Measurements from ENCODE around the gene OTUD3. TPM values are rescaled to one million over a fixed set of nuclear protein-coding genes. Genes with fewer than 3 reads are reported as not detected.

The OTUD3 gene
- total and polyA plus RNA-seq, 2 experiments from 2014 or later: 3.0 to 9.3 TPM

DNA sequence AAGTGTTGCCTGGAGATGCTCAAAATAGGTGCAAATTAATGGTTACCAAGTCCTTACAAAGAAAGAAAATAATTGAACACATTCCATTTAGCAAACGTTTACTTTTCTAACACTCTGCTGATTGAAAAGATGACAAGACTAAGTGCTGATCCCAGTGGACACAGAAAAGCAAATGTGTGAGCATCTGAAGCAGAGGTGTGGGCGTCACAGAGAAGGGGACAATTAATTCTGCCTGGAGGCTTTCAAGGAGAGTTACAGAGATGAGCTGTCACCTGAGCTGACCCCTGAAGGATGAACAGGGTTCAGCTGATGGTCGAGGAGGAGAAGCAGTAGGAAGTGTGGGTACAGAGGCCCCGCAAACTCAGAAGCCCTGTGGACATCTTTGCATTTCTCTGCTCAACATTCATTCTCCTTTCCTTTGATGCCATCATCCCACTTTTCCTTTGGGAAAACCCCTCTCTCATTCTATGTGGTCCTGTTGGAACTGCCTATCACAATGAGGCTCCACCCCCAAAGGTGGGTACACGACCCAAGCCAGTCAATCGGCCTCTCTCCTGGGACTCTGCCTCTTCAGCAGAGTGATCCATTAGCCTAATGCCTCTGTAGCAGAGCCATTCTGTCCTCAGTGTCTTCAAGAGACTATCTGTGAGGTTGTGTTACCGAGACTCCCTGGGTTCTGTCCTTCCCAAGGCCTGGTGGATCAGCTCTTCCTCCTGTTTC is 58.5 kb downstream of the OTUD3 start:
- H3K27me3 ChIP-seq: no peaks in the 10 kb centered on the region
- WGBS (ENCODE audit: low lambda C conversion rate, missing lambda C conversion rate): 74% methylated on average over 7 of the region's 7 CpGs
- H3K9me3 ChIP-seq (ENCODE audit: low read depth): no peaks in the 10 kb centered on the region
- peaks cover 4% of the 10 kb centered on the region for H3K4me1 ChIP-seq (ENCODE audit: insufficient read depth)
- H4K20me1 ChIP-seq (ENCODE audit: insufficient read depth, poor library complexity, severe bottlenecking): no peaks in the 10 kb centered on the region
- TF ChIP-seq EZH2 (IDR thresholded peaks at IDR 0.05; ENCODE audit: borderline replicate concordance): no peak
- TF ChIP-seq, protein P1, sequence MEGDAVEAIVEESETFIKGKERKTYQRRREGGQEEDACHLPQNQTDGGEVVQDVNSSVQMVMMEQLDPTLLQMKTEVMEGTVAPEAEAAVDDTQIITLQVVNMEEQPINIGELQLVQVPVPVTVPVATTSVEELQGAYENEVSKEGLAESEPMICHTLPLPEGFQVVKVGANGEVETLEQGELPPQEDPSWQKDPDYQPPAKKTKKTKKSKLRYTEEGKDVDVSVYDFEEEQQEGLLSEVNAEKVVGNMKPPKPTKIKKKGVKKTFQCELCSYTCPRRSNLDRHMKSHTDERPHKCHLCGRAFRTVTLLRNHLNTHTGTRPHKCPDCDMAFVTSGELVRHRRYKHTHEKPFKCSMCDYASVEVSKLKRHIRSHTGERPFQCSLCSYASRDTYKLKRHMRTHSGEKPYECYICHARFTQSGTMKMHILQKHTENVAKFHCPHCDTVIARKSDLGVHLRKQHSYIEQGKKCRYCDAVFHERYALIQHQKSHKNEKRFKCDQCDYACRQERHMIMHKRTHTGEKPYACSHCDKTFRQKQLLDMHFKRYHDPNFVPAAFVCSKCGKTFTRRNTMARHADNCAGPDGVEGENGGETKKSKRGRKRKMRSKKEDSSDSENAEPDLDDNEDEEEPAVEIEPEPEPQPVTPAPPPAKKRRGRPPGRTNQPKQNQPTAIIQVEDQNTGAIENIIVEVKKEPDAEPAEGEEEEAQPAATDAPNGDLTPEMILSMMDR (IDR thresholded peaks at IDR 0.05; ENCODE audit: poor library complexity): no peak
- TF ChIP-seq EZH2phosphoT487 (IDR thresholded peaks at IDR 0.05; ENCODE audit: low read depth, severe bottlenecking, unreplicated experiment): no peak
- H3K4me3 ChIP-seq: no peak overlapping the region
- DNase-seq (ENCODE audit: low spot score): no peak
- no peak overlapping the region for H2AFZ ChIP-seq
- no peaks in the 10 kb centered on the region for H3K79me2 ChIP-seq
- no peaks in the 10 kb centered on the region for H3K9me2 ChIP-seq (replicated peaks; ENCODE audit: insufficient read depth)
- H3K4me2 ChIP-seq: no peak overlapping the region
- no peak overlapping the region for H3K27ac ChIP-seq
- H3K36me3 ChIP-seq (replicated peaks; ENCODE audit: insufficient read depth, low read depth): no peaks in the 10 kb centered on the region

DNA sequence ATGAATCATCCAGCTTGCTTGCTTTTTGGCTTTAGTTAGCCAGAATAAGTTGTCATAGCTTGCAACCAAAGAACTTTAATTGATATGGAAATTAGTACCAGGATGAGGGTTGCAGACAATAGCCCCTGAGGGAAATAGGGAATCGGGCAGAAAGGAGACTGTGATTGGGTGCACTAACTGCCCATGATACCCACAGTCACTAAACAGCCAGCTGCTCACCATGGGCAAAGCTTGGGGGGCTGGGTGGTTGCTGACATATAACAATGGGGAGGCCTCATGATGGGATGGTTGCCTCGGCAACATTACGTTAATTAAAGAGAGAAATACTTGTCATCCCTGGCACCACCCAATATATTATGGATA is 59.0 kb downstream of the OTUD3 start:
- no peak for TF ChIP-seq EZH2phosphoT487 (IDR thresholded peaks at IDR 0.05; ENCODE audit: low read depth, severe bottlenecking, unreplicated experiment)
- TF ChIP-seq EZH2 (IDR thresholded peaks at IDR 0.05; ENCODE audit: borderline replicate concordance): no peak
- Histone ChIP-seq H3K9me3 (ENCODE audit: low read depth) (no peaks in the 10 kb centered on the region), H3K9me2 (replicated peaks; ENCODE audit: insufficient read depth) (no peaks in the 10 kb centered on the region), H3K27me3 (no peaks in the 10 kb centered on the region), H3K27ac (no peak overlapping the region), H2AFZ (no peak overlapping the region), H3K79me2 (no peaks in the 10 kb centered on the region), H3K36me3 (replicated peaks; ENCODE audit: insufficient read depth, low read depth) (no peaks in the 10 kb centered on the region), H3K4me3 (no peak overlapping the region), H3K4me2 (no peak overlapping the region), H4K20me1 (ENCODE audit: insufficient read depth, poor library complexity, severe bottlenecking) (no peaks in the 10 kb centered on the region), H3K4me1 (ENCODE audit: insufficient read depth) (peaks cover 7% of the 10 kb centered on the region)
- no peak for DNase-seq (ENCODE audit: low spot score)
- WGBS (ENCODE audit: low lambda C conversion rate, missing lambda C conversion rate): 97% methylated on average over 3 of the region's 3 CpGs

DNA sequence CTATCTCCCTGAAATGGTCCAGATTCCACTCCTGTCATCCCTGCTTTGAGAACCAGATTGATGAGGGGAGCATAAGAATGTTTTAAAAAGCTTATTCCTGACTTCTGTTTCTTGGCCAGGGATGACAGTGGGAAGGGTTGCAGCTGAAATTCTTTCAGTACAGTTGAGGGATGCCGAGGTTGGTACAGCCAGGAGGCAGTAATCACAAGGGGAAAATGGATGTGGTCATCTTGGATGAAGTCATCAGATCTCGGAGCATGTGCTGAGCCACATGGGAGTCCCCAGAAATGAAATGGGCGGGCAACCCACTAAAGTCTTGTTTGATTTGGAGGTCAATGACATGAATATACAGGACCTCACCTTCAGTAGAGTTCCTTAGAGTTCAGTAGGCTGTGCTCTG is 59.9 kb downstream of the OTUD3 start:
- Histone ChIP-seq H3K9me3 (ENCODE audit: low read depth) (no peaks in the 10 kb centered on the region), H4K20me1 (ENCODE audit: insufficient read depth, poor library complexity, severe bottlenecking) (no peaks in the 10 kb centered on the region), H3K4me3 (no peak overlapping the region), H3K4me2 (no peak overlapping the region), H3K9me2 (replicated peaks; ENCODE audit: insufficient read depth) (no peaks in the 10 kb centered on the region), H2AFZ (no peak overlapping the region), H3K36me3 (replicated peaks; ENCODE audit: insufficient read depth, low read depth) (no peaks in the 10 kb centered on the region), H3K79me2 (no peaks in the 10 kb centered on the region), H3K27ac (peak overlapping the region; percentile 37), H3K4me1 (ENCODE audit: insufficient read depth) (peaks cover 7% of the 10 kb centered on the region), H3K27me3 (no peaks in the 10 kb centered on the region)
- DNase-seq (ENCODE audit: low spot score): peak; percentile 40
- WGBS (ENCODE audit: low lambda C conversion rate, missing lambda C conversion rate): 66% methylated on average over 3 of the region's 3 CpGs
- TF ChIP-seq EZH2 (IDR thresholded peaks at IDR 0.05; ENCODE audit: borderline replicate concordance): no peak
- TF ChIP-seq EZH2phosphoT487 (IDR thresholded peaks at IDR 0.05; ENCODE audit: low read depth, severe bottlenecking, unreplicated experiment): no peak
- TF ChIP-seq, protein P1 (IDR thresholded peaks at IDR 0.05; ENCODE audit: poor library complexity): no peak

DNA sequence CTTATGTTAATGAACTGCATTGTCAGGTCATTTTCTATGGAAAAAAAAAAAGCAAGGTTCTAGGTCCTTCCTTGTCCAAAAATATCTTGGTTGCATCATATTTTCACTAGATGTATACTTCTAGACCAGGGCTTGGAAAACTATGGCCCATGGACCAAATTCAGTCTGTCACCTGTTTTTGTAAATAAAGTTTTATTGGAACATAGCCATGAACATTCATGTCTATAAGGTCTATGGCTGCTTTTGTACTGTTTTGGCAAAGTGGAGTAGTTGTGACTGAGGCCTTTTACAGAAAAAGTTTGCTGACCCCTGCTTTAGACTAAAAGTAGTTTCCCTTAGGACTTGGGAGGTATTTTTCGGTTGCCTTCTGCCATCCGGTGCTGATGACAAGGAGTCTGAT is 60.5 kb downstream of the OTUD3 start:
- Histone ChIP-seq H3K4me2 (no peak overlapping the region), H3K27ac (peak overlapping the region; percentile 37), H4K20me1 (ENCODE audit: insufficient read depth, poor library complexity, severe bottlenecking) (no peaks in the 10 kb centered on the region), H3K4me3 (no peak overlapping the region), H3K4me1 (ENCODE audit: insufficient read depth) (peaks cover 7% of the 10 kb centered on the region), H3K9me2 (replicated peaks; ENCODE audit: insufficient read depth) (no peaks in the 10 kb centered on the region), H3K36me3 (replicated peaks; ENCODE audit: insufficient read depth, low read depth) (no peaks in the 10 kb centered on the region), H3K27me3 (no peaks in the 10 kb centered on the region), H3K9me3 (ENCODE audit: low read depth) (no peaks in the 10 kb centered on the region), H2AFZ (no peak overlapping the region), H3K79me2 (no peaks in the 10 kb centered on the region)
- TF ChIP-seq EZH2 (IDR thresholded peaks at IDR 0.05; ENCODE audit: borderline replicate concordance) (no peak), EZH2phosphoT487 (IDR thresholded peaks at IDR 0.05; ENCODE audit: low read depth, severe bottlenecking, unreplicated experiment) (no peak)
- TF ChIP-seq, protein P1 (IDR thresholded peaks at IDR 0.05; ENCODE audit: poor library complexity): no peak
- DNase-seq (ENCODE audit: low spot score): no peak
- 95% methylated on average over 2 of the region's 2 CpGs for WGBS (ENCODE audit: low lambda C conversion rate, missing lambda C conversion rate)

Data from hepatocyte (in vitro differentiated cells).